ENCODE data around the gene DNASE1. TPM values are rescaled to one million over a fixed set of nuclear protein-coding genes. Genes with fewer than 3 reads are reported as not detected.

Gene DNASE1
- total and polyA plus RNA-seq, 8 donors: 10.4 to 128 (median 38.2) TPM

GRCh38 chr16:3638916-3639644 is 15.4 kb upstream of the DNASE1 start:
- TF ChIP-seq, protein P1, sequence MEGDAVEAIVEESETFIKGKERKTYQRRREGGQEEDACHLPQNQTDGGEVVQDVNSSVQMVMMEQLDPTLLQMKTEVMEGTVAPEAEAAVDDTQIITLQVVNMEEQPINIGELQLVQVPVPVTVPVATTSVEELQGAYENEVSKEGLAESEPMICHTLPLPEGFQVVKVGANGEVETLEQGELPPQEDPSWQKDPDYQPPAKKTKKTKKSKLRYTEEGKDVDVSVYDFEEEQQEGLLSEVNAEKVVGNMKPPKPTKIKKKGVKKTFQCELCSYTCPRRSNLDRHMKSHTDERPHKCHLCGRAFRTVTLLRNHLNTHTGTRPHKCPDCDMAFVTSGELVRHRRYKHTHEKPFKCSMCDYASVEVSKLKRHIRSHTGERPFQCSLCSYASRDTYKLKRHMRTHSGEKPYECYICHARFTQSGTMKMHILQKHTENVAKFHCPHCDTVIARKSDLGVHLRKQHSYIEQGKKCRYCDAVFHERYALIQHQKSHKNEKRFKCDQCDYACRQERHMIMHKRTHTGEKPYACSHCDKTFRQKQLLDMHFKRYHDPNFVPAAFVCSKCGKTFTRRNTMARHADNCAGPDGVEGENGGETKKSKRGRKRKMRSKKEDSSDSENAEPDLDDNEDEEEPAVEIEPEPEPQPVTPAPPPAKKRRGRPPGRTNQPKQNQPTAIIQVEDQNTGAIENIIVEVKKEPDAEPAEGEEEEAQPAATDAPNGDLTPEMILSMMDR (IDR thresholded peaks at IDR 0.05): no peak
- TF ChIP-seq POLR2A (IDR thresholded peaks at IDR 0.05) (no peak), EP300 (IDR thresholded peaks at IDR 0.05) (no peak), POLR2AphosphoS5 (IDR thresholded peaks at IDR 0.05) (no peak)
- H3K9me3 ChIP-seq: no peaks in the 10 kb centered on the region
- 86 to 90% (median 87%) methylated on average over 13 of the region's 13 CpGs for WGBS, 5 donors
- peaks cover 0 to 15% (median 8%) of the 10 kb centered on the region in 4 donors for H3K4me1 ChIP-seq
- H3K4me3 ChIP-seq: no peak overlapping the region
- peaks cover 5 to 36% (median 28%) of the 10 kb centered on the region in 4 donors for H3K36me3 ChIP-seq
- H3K27ac ChIP-seq: no peak overlapping the region
- DNase-seq: peak in 1 of 2 donors; percentile 17
- H3K27me3 ChIP-seq: no peaks in the 10 kb centered on the region
- intact Hi-C loops (cut with DNase I; ENCODE audit: low total_unique reads): no loop called here

DNA sequence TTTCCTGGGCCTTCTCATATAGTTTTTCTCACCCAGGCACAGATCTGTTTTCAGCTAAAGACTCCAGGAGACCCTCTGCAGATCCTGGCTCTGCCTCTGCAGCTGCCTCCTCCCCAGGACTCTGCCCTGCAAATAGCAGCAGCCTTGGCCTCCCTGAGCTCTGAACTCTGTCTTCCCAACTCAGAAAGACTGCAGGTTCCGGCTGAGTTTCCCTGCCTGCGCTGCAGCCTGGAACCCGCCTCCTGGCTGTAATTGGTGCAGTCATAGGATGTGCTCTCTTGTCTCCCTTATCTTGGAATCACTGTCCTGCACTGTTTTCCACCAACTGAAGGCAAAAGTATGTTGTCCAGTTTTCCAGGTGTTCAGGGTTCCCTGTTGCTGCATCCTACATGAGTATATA is 14.3 kb upstream of the DNASE1 start:
- Histone ChIP-seq H3K36me3 (peaks cover 5 to 36% (median 28%) of the 10 kb centered on the region in 4 donors), H3K9me3 (no peaks in the 10 kb centered on the region), H3K4me1 (peaks cover 0 to 15% (median 8%) of the 10 kb centered on the region in 4 donors), H3K27me3 (no peaks in the 10 kb centered on the region), H3K4me3 (no peak overlapping the region), H3K27ac (no peak overlapping the region)
- DNase-seq: no peak
- 90 to 96% (median 92%) methylated on average over 3 of the region's 3 CpGs for WGBS, 5 donors
- TF ChIP-seq POLR2A (IDR thresholded peaks at IDR 0.05): no peak
- TF ChIP-seq EP300 (IDR thresholded peaks at IDR 0.05): no peak
- TF ChIP-seq POLR2AphosphoS5 (IDR thresholded peaks at IDR 0.05): no peak
- TF ChIP-seq, protein P1 (IDR thresholded peaks at IDR 0.05): no peak
- intact Hi-C loops (cut with DNase I; ENCODE audit: low total_unique reads): no loop called here

- Histone ChIP-seq H3K9me3 (no peaks in the 10 kb centered on the region), H3K36me3 (peaks cover 5 to 36% (median 28%) of the 10 kb centered on the region in 4 donors)
- DNase-seq: no peak
Observed at GRCh38 chr16:3640632-3641501, 13.6 kb upstream of the DNASE1 start.

DNA sequence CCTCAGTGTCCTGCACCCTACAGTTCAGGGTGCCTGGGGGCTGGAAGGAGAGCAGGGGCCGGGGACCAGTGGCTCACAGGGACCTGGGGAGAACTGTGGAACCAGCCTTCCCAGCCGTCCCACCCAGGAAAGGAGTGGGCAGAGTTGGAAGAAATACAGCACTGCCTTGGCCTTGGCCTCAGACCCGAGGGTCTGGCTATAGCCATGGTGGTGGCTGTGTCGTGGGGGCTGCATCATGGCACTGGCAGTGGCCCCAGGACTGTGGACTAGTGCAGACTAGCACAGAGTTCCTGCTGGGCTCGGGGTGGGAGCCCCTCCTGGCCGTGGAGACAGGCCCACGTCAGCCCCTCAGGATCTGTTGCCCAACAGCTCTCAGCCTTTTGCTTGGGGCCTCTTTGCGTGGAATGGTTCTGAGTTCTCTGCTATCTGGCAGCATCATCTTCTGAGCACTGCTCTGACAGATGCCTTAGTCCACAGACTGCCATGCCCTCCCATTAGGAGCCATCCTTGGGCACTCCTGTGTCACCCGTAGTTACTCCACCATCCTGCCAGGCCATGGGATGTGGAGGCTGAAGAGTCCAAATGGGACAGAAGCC is 12.6 kb upstream of the DNASE1 start:
- Histone ChIP-seq H3K36me3 (peaks cover 5 to 36% (median 28%) of the 10 kb centered on the region in 4 donors), H3K27me3 (no peaks in the 10 kb centered on the region), H3K9me3 (no peaks in the 10 kb centered on the region), H3K4me3 (no peak overlapping the region), H3K27ac (no peak overlapping the region), H3K4me1 (peaks cover 10 to 26% (median 19%) of the 10 kb centered on the region in 4 donors)
- 92 to 96% (median 93%) methylated on average over 8 to 9 of the region's 9 CpGs for WGBS, 5 donors
- TF ChIP-seq POLR2A (IDR thresholded peaks at IDR 0.05) (no peak), EP300 (IDR thresholded peaks at IDR 0.05) (no peak), POLR2AphosphoS5 (IDR thresholded peaks at IDR 0.05) (no peak)
- TF ChIP-seq, protein P1 (IDR thresholded peaks at IDR 0.05): no peak
- peak in 1 of 2 donors; percentile 14 for DNase-seq
- intact Hi-C loops (cut with DNase I; ENCODE audit: low total_unique reads): no loop called here

More at GRCh38 chr16:3640632-3641501, 13.6 kb upstream of the DNASE1 start:
- Histone ChIP-seq H3K4me1 (peaks cover 1 to 20% (median 15%) of the 10 kb centered on the region in 4 donors), H3K27me3 (no peaks in the 10 kb centered on the region), H3K4me3 (no peak overlapping the region), H3K27ac (no peak overlapping the region)
- intact Hi-C loops (cut with DNase I; ENCODE audit: low total_unique reads): no loop called here
- WGBS, 5 donors: 92 to 98% (median 94%) methylated on average over 4 to 17 of the region's 17 CpGs
- no peak for TF ChIP-seq POLR2A (IDR thresholded peaks at IDR 0.05)

Data from stomach (tissue), 9 donors.